HepG2 (cell line): ENCODE measurements around the gene DYNC1LI1. TPM values are rescaled to one million over a fixed set of nuclear protein-coding genes. Genes with fewer than 3 reads are reported as not detected.

Experiments
- ATAC-seq: fragments of 200-7000 bp; cut with Tn5 transposase; 3 replicates; pipeline ENCODE4 v1.9.1; 2020; ENCODE audit warnings: mild to moderate bottlenecking, moderate library complexity
- BruUV-seq: library from RNA; stranded (reverse); fragments of 400-500 nt; replicated peaks from 2 replicates; lab custom pipeline; 2021; lab: Mats Ljungman, UMichigan
- CTCF ChIA-PET: fragments of 300-600 bp; formaldehyde crosslinking; extraction: SDS; loops from one replicate; lab custom pipeline; 2021; ENCODE audit warnings: low total read pairs, inconsistent platforms, low intra/inter-chr PET ratio; lab: Yijun Ruan, JAX
- POLR2A ChIA-PET: fragments of 350-600 bp; sonication (Branson Sonifier 250); formaldehyde crosslinking; loops from one replicate; lab custom pipeline; 2020; ENCODE audit warnings: antibody characterized with exemption, inconsistent platforms; lab: Yijun Ruan, JAX
- DNase-seq: peaks from one replicate; pipeline ENCODE4 v3.0.0-alpha.2; 2015; ENCODE audit warnings: low spot score
- FAIRE-seq: peaks from 3 replicates; lab custom pipeline; 2011; peaks lifted over from hg19 to GRCh38; lab: Jason Lieb, UNC
- H2AFZ ChIP-seq: one replicate; pipeline ENCODE4 v1.6.1; 2011; ENCODE audit warnings: low read length, inconsistent platforms
- H3K27ac ChIP-seq: fragments of 300-600 bp; 3 replicates; pipeline ENCODE4 v1.8.0; 2011; ENCODE audit warnings: mixed run types, mild to moderate bottlenecking, mixed read lengths, low read length, inconsistent platforms; ENCODE audit not compliant: insufficient read depth; ENCODE audit errors: extremely low read length
- H3K27me3 ChIP-seq, 2 experiments: fragments of 200-600 bp in 1 of 2; 2 replicates in 1 of 2; 3 replicates in 1 of 2; pipeline versions ENCODE4 v1.6.0 to v1.8.0; 2011; ENCODE audit warnings: low read length in 2 of 2, mild to moderate bottlenecking in 2 of 2, moderate library complexity in 2 of 2, inconsistent platforms in 1 of 2; ENCODE audit not compliant: insufficient read depth in 2 of 2, control insufficient read depth in 1 of 2
- H3K36me3 ChIP-seq, 2 experiments: fragments of 200-600 bp in 1 of 2; replicated peaks in 1 of 2; 2 replicates in 1 of 2; 3 replicates in 1 of 2; pipeline versions ENCODE4 v1.5.1 to v1.8.0; 2011; ENCODE audit warnings: low read length in 2 of 2, inconsistent platforms in 1 of 2; ENCODE audit not compliant: insufficient read depth in 2 of 2, control insufficient read depth in 1 of 2
- H3K4me1 ChIP-seq: 2 replicates; pipeline ENCODE4 v1.5.1; 2012; ENCODE audit warnings: low read length, inconsistent platforms; ENCODE audit not compliant: insufficient read depth
- H3K4me2 ChIP-seq: 2 replicates; pipeline ENCODE4 v1.6.0; 2011; ENCODE audit warnings: low read depth, low read length, inconsistent platforms
- H3K4me3 ChIP-seq, 3 experiments: fragments of 200-600 bp in 1 of 3; sonication (generic), shearing (Covaris generic) in 1 of 3; replicated peaks in 1 of 3; 2 replicates each; pipeline ENCODE4 v1.5.1; 2011 to 2016; ENCODE audit warnings: low read length in 3 of 3, inconsistent platforms in 2 of 3, low read depth in 2 of 3, mild to moderate bottlenecking in 2 of 3, control low read depth in 1 of 3, mixed read lengths in 1 of 3; ENCODE audit not compliant: insufficient read depth in 1 of 3
- H3K79me2 ChIP-seq: one replicate; pipeline ENCODE4 v1.6.1; 2011; ENCODE audit warnings: low read length, inconsistent platforms; ENCODE audit not compliant: insufficient read depth
- H3K9ac ChIP-seq: 2 replicates; pipeline ENCODE4 v1.6.0; 2011; ENCODE audit warnings: mild to moderate bottlenecking, low read depth, low read length, inconsistent platforms; ENCODE audit not compliant: insufficient read depth
- H3K9me3 ChIP-seq: 2 replicates; pipeline ENCODE4 v1.5.1; 2012; ENCODE audit warnings: mild to moderate bottlenecking, low read length
- H4K20me1 ChIP-seq: 2 replicates; pipeline ENCODE4 v1.6.0; 2011; ENCODE audit warnings: inconsistent platforms, mild to moderate bottlenecking, low read length, moderate library complexity; ENCODE audit not compliant: insufficient read depth
- ADNP ChIP-seq: sonication (generic); formaldehyde crosslinking; IDR thresholded peaks from 2 replicates; pipeline ENCODE4 v1.4.0; 2020; ENCODE audit warnings: missing genetic modification reagents
- ASH2L ChIP-seq: fragments of 300-600, 200-600 bp; sonication (generic); IDR thresholded peaks from 2 replicates; pipeline ENCODE4 v1.7.0; 2017; ENCODE audit warnings: low read depth, mild to moderate bottlenecking, moderate library complexity, mixed read lengths, low read length; ENCODE audit not compliant: insufficient read length
- MEF2D ChIP-seq: sonication (generic); formaldehyde crosslinking; IDR thresholded peaks from 2 replicates; pipeline ENCODE4 v1.5.1; 2020; ENCODE audit warnings: mild to moderate bottlenecking, missing genetic modification reagents
- SCMH1 ChIP-seq: sonication (generic); formaldehyde crosslinking; IDR thresholded peaks from 2 replicates; pipeline ENCODE4 v1.9.0; 2021; ENCODE audit warnings: missing genetic modification reagents, mild to moderate bottlenecking, borderline replicate concordance
- ZNF282 ChIP-seq: fragments of 450-650 bp; IDR thresholded peaks from 2 replicates; pipeline ENCODE4 v1.6.1; 2018; ENCODE audit not compliant: partially characterized antibody
- ZNF552 ChIP-seq: sonication (generic); formaldehyde crosslinking; IDR thresholded peaks from 2 replicates; pipeline ENCODE4 v1.9.0; 2022; ENCODE audit warnings: missing genetic modification reagents, mild to moderate bottlenecking, borderline replicate concordance
- WGBS: methylation state at CpG from one replicate; pipeline ENCODE4 v1.1.6; 2017; ENCODE audit warnings: low lambda C conversion rate; 5-methylcytosine and 5-hydroxymethylcytosine counted together
- in situ Hi-C: cut with HindIII; loops from 2 replicates; pipeline ENCODE4 v1.10.0; 2017; ENCODE audit warnings: low pct_unique_long_range_greater_than_20kb; ENCODE audit not compliant: extremely low pct_ligation_motif_present
- intact Hi-C: fragments of 100-400 bp; cut with micrococcal nuclease; formaldehyde crosslinking; loops from one replicate; pipeline ENCODE4 v1.10.0; 2022; ENCODE audit not compliant: unreplicated experiment
- polyA plus RNA-seq, 8 experiments: library from polyadenylated mRNA; depleted of rRNA in 3 of 8; stranded (reverse) in 7 of 8; unstranded in 1 of 8; fragments of >200 nt; fragmentation: Illumina TruSeq in 4 of 8; extraction: Trizol in 4 of 8; gene quantifications; 2 replicates each; pipeline versions ENCODE4 v1.2.1 to v1.2.3, GENCODE V29; 2011 to 2016; ENCODE audit warnings: low read depth in 4 of 8, missing spikeins in 1 of 8, mixed read lengths in 1 of 8; ENCODE audit not compliant: insufficient read depth in 1 of 8
- total RNA-seq, 5 experiments: library from RNA; depleted of rRNA; stranded (reverse); fragments of >200 nt; fragmentation: Illumina TruSeq; extraction: Trizol; gene quantifications; 2 replicates each; pipeline ENCODE4 v1.2.3, GENCODE V29; 2016; ENCODE audit warnings: low read depth in 1 of 5
- TF ChIP-seq, protein P1 (sequence below): sonication (generic); formaldehyde crosslinking; IDR thresholded peaks from 2 replicates; pipeline ENCODE4 v1.9.0; 2021; ENCODE audit warnings: missing genetic modification reagents, borderline replicate concordance
- TF ChIP-seq, protein P2 (sequence below): conservative IDR thresholded peaks from 2 replicates; pipeline ENCODE4 v1.6.1; 2018; ENCODE audit warnings: missing genetic modification reagents

Gene DYNC1LI1
- total and polyA plus RNA-seq, 2 of the 13 experiments (the other 11 are each of a cell fraction or from before 2014, with no cell fraction given): 13.4 to 37.1 TPM

GRCh38 chr3:32606960-32607359 lies 36.3 kb upstream of the DYNC1LI1 start:
- Histone ChIP-seq H3K27me3 (peaks cover 0 to 11% of the 10 kb centered on the region in 2 experiments; a peak in 1 of 5 replicates), H3K27ac (no peak overlapping the region), H2AFZ (no peak overlapping the region), H3K4me1 (no peaks in the 10 kb centered on the region), H3K79me2 (no peaks in the 10 kb centered on the region), H3K9ac (no peak overlapping the region), H3K4me2 (no peak overlapping the region), H3K9me3 (no peaks in the 10 kb centered on the region), H3K36me3 (no peaks in the 10 kb centered on the region), H4K20me1 (no peaks in the 10 kb centered on the region), H3K4me3 (no peak overlapping the region)
- ChIA-PET POLR2A (no interaction called here), CTCF (no interaction called here)
- no peak for FAIRE-seq
- no peak for ATAC-seq
- in situ Hi-C loops (no loop called here), intact Hi-C loops (no loop called here)
- TF ChIP-seq ASH2L (no peak), SCMH1 (CRISPR knock-in tag) (no peak)
- TF ChIP-seq, protein P1, sequence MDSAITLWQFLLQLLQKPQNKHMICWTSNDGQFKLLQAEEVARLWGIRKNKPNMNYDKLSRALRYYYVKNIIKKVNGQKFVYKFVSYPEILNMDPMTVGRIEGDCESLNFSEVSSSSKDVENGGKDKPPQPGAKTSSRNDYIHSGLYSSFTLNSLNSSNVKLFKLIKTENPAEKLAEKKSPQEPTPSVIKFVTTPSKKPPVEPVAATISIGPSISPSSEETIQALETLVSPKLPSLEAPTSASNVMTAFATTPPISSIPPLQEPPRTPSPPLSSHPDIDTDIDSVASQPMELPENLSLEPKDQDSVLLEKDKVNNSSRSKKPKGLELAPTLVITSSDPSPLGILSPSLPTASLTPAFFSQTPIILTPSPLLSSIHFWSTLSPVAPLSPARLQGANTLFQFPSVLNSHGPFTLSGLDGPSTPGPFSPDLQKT (CRISPR knock-in tag): no peak
- WGBS: 20% methylated on average over 2 of the region's 3 CpGs
- no peak for DNase-seq
- no TSS peak for BruUV-seq

- no peak overlapping the region for H3K4me3 ChIP-seq
- TF ChIP-seq ADNP (CRISPR knock-in tag): no peak
- TF ChIP-seq MEF2D: no peak
- TF ChIP-seq, protein P2, sequence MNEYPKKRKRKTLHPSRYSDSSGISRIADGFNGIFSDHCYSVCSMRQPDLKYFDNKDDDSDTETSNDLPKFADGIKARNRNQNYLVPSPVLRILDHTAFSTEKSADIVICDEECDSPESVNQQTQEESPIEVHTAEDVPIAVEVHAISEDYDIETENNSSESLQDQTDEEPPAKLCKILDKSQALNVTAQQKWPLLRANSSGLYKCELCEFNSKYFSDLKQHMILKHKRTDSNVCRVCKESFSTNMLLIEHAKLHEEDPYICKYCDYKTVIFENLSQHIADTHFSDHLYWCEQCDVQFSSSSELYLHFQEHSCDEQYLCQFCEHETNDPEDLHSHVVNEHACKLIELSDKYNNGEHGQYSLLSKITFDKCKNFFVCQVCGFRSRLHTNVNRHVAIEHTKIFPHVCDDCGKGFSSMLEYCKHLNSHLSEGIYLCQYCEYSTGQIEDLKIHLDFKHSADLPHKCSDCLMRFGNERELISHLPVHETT (CRISPR knock-in tag): no peak
- no peak for TF ChIP-seq ZNF282
- TF ChIP-seq ZNF552: no peak
- intact Hi-C loops: no loop called here
- H3K4me2 ChIP-seq: no peak overlapping the region
- H3K9me3 ChIP-seq: no peaks in the 10 kb centered on the region
- CTCF ChIA-PET: no interaction called here
- WGBS: 63% methylated on average over 3 of the region's 3 CpGs
- H4K20me1 ChIP-seq: no peaks in the 10 kb centered on the region
- no peaks in the 10 kb centered on the region for H3K79me2 ChIP-seq
- no peaks in the 10 kb centered on the region for H3K4me1 ChIP-seq
- no peak overlapping the region for H2AFZ ChIP-seq
- DNase-seq (no peak), FAIRE-seq (no peak), ATAC-seq (no peak)
- in situ Hi-C loops: no loop called here
- BruUV-seq: no TSS peak
- peaks cover 0 to 11% of the 10 kb centered on the region in 2 experiments; a peak in 1 of 5 replicates for H3K27me3 ChIP-seq
- H3K27ac ChIP-seq: no peak overlapping the region
- POLR2A ChIA-PET: no interaction called here
- no peaks in the 10 kb centered on the region for H3K36me3 ChIP-seq
- H3K9ac ChIP-seq: no peak overlapping the region
Observed at GRCh38 chr3:32606277-32606676, 35.6 kb upstream of the DYNC1LI1 start.
